22Rv1 (cell line): ENCODE data around the gene PNMA3.

Experiments used
- ZFX ChIP-seq: fragments of 450-650 bp; IDR thresholded peaks from 2 replicates; pipeline ENCODE4 v1.6.1; 2017; ENCODE audit warnings: antibody characterized with exemption, borderline replicate concordance
- TF ChIP-seq, protein P1 (sequence below): fragments of 450-650 bp; IDR thresholded peaks from 2 replicates; pipeline ENCODE4 v1.5.1; 2017; ENCODE audit warnings: mild to moderate bottlenecking

DNA sequence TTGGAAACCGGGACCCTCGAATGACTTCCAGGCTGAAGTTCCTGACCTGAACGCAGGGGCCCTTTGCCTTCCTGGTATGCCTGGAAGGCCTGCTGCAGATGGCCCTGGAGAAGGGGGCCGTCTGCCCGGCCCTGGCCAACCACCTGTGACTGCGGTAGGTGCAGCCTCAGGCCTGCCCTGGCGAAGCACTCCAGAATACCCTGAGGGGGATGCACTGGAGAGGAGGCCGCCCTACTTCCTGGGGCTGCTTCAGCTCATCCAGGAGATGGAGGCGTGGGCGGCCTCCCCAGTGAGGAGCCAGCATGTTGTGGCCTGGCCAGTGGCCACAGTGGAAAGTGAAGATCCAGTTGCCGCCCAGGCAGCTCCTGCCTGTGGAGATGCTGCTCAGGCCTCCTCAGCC, 26.4 kb upstream of the PNMA3 start:
- TF ChIP-seq, protein P1, sequence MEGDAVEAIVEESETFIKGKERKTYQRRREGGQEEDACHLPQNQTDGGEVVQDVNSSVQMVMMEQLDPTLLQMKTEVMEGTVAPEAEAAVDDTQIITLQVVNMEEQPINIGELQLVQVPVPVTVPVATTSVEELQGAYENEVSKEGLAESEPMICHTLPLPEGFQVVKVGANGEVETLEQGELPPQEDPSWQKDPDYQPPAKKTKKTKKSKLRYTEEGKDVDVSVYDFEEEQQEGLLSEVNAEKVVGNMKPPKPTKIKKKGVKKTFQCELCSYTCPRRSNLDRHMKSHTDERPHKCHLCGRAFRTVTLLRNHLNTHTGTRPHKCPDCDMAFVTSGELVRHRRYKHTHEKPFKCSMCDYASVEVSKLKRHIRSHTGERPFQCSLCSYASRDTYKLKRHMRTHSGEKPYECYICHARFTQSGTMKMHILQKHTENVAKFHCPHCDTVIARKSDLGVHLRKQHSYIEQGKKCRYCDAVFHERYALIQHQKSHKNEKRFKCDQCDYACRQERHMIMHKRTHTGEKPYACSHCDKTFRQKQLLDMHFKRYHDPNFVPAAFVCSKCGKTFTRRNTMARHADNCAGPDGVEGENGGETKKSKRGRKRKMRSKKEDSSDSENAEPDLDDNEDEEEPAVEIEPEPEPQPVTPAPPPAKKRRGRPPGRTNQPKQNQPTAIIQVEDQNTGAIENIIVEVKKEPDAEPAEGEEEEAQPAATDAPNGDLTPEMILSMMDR, result no peak
- TF ChIP-seq ZFX, result no peak
